GM12875 (cell line): ENCODE data around the gene SQSTM1.

Experiments used
- H3K4me3 ChIP-seq: one replicate; pipeline ENCODE4 v1.5.1; 2011; ENCODE audit warnings: low read depth, low read length, control low read depth
- CTCF ChIP-seq: IDR thresholded peaks from 2 replicates; pipeline ENCODE4 v1.5.1; 2011; ENCODE audit warnings: low read depth, mild to moderate bottlenecking, control low read depth, inconsistent platforms, low read length, moderate library complexity, borderline replicate concordance; ENCODE audit not compliant: insufficient read depth

SQSTM1 gene

GRCh38 chr5:179777456-179777855 is 43.2 kb upstream of the SQSTM1 start:
- no peak overlapping the region for H3K4me3 ChIP-seq
- no peak for TF ChIP-seq CTCF

GRCh38 chr5:179777909-179778308 is 42.8 kb upstream of the SQSTM1 start:
- TF ChIP-seq CTCF = no peak
- no peak overlapping the region for H3K4me3 ChIP-seq

- no peak overlapping the region for H3K4me3 ChIP-seq
- TF ChIP-seq CTCF = no peak
Observed at GRCh38 chr5:179778591-179778990, 42.1 kb upstream of the SQSTM1 start.

- no peak overlapping the region for H3K4me3 ChIP-seq
- TF ChIP-seq CTCF = no peak
Observed at GRCh38 chr5:179779826-179780225, 40.9 kb upstream of the SQSTM1 start.

- H3K4me3 ChIP-seq = no peak overlapping the region
Observed at GRCh38 chr5:179780362-179780761, 40.3 kb upstream of the SQSTM1 start.

GRCh38 chr5:179781846-179782245 is 38.9 kb upstream of the SQSTM1 start:
- H3K4me3 ChIP-seq = no peak overlapping the region
- TF ChIP-seq CTCF = no peak

More at GRCh38 chr5:179780362-179780761, 40.3 kb upstream of the SQSTM1 start:
- TF ChIP-seq CTCF = no peak

GRCh38 chr5:179783128-179783527 is 37.6 kb upstream of the SQSTM1 start:
- no peak overlapping the region for H3K4me3 ChIP-seq
- TF ChIP-seq CTCF = no peak
